GM18909 (cell line): ENCODE data around the gene DAB1.

ENCODE experiments used
- ATAC-seq: cut with Tn5 transposase; IDR thresholded peaks from one replicate; pipeline ENCODE4 v1.9.1; 2021; ENCODE audit warnings: mild to moderate bottlenecking; ENCODE audit not compliant: unreplicated experiment, poor library complexity

Gene DAB1

GRCh38 chr1:56967900-56968832 lies 455.7 kb downstream of the DAB1 start:
- no peak for ATAC-seq

GRCh38 chr1:56967355-56967754 lies 456.5 kb downstream of the DAB1 start:
- no peak for ATAC-seq

DNA sequence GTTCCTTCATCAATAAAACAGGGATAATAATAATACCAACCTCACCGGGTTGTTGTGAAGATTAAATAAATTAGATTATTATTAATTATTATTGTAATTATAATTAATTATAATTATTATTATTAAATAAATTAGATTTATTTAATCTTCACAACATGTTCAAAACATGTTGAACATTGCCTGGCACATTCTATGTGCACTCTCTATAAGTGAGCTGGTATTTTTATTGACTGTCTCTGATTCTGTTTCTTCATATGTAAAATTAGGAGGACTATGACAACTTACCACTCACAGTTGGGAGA lies 457.2 kb downstream of the DAB1 start:
- no peak for ATAC-seq

DNA sequence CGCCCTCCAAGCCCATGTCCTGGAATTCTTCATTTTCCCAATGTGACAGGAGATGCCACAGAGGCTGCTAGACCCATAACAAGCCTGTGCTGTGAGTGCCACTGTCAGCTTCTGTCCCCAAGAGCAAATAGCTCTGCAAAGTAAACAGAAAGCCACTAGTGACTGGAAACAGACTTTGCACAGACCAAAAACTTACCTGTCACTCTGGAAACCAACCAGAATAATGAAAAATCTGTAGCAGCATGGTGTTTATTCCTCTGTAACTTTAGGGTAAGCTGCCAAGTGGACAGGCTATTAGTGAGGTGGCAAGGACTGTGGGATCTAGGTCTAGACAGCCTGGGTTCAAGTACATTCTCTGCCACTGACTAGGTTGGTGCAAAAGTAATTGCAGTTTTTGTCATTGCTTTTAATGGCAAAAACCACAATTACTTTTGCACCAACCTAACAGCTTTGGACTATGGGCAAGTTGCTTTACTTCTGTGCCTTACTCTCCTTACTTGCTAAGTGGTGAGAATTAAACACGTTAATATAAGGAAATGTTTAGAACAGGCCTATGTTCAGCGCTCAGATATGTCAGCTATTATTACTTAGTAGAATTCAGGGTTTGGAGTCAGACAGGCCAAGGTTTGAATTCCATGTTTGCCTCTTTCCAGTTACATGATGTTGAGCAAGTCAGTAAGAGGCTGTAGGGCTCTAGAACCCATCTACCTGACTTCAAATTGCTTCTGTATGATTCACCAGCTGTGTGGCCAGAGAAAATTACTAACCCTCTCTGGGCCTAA lies 457.8 kb downstream of the DAB1 start, which contains the start of gene C8B:
Gene C8B, minus strand, starts transcription at position 100 of the 782 bp plus-strand sequence. Its CDS starts 67 bp downstream, at position 33.
- no peak for ATAC-seq

DNA sequence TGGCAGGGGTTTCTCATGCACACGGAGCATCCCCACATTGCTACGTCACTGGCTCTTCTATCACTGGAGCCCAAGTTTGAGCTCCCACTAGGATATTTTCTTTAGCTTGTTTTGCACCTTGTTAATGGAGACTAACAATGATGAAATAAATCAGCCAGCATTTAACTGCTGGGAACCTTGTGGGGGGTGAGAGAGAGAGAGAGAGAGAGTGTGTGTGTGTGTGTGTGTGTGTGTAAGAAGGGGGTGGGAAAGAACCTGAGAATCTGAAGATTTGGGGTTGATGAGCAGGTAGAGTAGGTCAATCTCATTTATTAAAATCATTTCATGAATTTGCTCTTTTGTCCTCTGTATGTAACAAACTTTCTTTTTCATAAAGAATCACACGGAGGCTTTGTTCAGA lies 458.7 kb downstream of the DAB1 start:
- ATAC-seq = no peak

DNA sequence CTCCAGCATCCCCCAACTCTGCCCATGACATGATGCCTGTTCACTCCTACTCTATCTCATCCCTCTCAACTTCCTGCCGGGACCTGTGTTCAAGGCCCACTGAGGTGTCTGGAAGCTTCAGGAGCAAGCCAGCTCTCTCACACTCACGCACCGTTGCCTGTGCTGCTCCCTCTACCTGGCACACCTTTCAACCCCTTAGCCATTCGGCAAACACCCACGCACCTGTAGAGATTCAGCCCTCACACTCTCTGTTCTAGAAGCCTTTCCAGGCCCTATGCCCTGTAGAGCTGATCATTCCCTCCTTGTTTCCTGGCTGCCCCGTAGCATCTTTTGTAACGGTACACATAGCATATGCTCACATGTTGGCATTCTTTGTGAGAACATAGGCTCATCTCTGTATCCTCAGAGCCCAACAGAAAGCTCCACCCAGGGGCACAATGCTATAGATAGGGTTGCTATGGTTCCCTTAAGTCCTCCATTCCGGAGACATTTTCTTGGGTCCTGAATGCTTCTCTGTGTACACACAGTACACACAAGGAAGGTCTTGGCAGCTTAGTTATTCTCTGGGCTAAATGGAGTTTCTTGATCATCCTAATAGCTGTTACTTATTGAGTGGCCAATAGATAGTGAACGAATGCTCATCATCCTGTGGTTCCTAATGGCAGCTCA lies 459.4 kb downstream of the DAB1 start:
- ATAC-seq = no peak

- ATAC-seq = no peak
Observed at GRCh38 chr1:56963667-56964066, 460.2 kb downstream of the DAB1 start.

GRCh38 chr1:56961426-56961825 lies 462.4 kb downstream of the DAB1 start:
- ATAC-seq = no peak

DNA sequence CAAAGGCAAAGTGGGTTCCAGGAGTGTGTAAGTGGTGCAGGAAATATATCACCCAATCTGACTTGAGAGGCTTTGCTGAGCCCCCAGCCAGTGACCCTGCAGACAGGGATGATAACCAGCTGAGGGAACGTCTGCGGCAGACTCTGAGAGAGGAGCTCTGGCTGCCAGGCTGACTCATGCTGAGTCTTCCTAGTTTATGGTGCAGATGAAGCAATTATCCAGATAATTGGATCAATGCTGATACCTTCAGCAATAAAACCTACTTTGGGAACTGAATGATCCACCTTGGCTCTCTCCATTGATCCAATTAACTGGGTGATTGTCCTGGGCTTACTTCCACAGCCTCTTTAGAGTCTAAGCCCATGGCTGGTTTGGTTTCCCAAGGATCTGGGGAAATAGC lies 465.3 kb downstream of the DAB1 start:
- no peak for ATAC-seq

- no peak for ATAC-seq
Observed at GRCh38 chr1:56957931-56958330, 465.9 kb downstream of the DAB1 start.

DNA sequence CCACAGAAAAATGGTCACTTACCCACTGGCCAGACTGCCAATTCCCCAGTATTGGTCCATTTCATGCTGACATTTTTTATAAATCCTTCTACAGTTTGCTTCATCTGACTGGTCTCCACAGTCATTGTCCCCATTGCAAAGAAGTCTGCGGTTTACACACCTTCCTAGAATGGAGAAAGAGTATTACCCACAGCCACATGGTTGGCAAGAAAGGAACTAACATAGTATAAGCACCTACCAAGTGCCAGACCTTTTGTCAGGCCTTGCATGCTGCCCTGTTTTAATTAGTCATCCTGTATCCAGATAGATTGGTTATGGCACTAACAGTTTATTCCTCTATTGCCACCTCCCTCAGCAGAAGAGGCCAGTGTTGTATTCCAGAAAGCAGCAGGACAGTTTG lies 469.2 kb downstream of the DAB1 start:
- ATAC-seq = no peak

GRCh38 chr1:56953386-56953785 lies 470.5 kb downstream of the DAB1 start:
- no peak for ATAC-seq

- no peak for ATAC-seq
Observed at GRCh38 chr1:56952501-56952900, 471.4 kb downstream of the DAB1 start.

GRCh38 chr1:56948403-56949023 lies 475.3 kb downstream of the DAB1 start:
- no peak for ATAC-seq
